Measurements from ENCODE around the gene PHF19.
A peak's percentile ranks its signal among the peaks of the same experiment; 100 is the strongest.

PHF19 gene

GRCh38 chr9:120891884-120892747 lies 15.1 kb upstream of the PHF19 start:
- DNase-seq (ENCODE audit: low read depth), result no peak

- no peak for DNase-seq (ENCODE audit: low read depth)
Measured at GRCh38 chr9:120891245-120891883, 14.4 kb upstream of the PHF19 start.

- DNase-seq (ENCODE audit: low read depth), result no peak
Measured at GRCh38 chr9:120890320-120891244, 13.6 kb upstream of the PHF19 start.

- DNase-seq (ENCODE audit: low read depth), result no peak
Measured at GRCh38 chr9:120889606-120890271, 12.8 kb upstream of the PHF19 start.

- no peak for DNase-seq (ENCODE audit: low read depth)
Measured at GRCh38 chr9:120888626-120889025, 11.6 kb upstream of the PHF19 start.

GRCh38 chr9:120886490-120886967 lies 9.5 kb upstream of the PHF19 start:
- peak; percentile 65 for DNase-seq (ENCODE audit: low read depth)

GRCh38 chr9:120885958-120886357 lies 9.0 kb upstream of the PHF19 start:
- no peak for DNase-seq (ENCODE audit: low read depth)

- no peak for DNase-seq (ENCODE audit: low read depth)
Measured at GRCh38 chr9:120885457-120885856, 8.5 kb upstream of the PHF19 start.

- no peak for DNase-seq (ENCODE audit: low read depth)
Measured at GRCh38 chr9:120883608-120883996, 6.6 kb upstream of the PHF19 start.

GRCh38 chr9:120882935-120883607 lies 6.1 kb upstream of the PHF19 start:
- DNase-seq (ENCODE audit: low read depth), result no peak

GRCh38 chr9:120879446-120879845 lies 2.5 kb upstream of the PHF19 start:
- no peak for DNase-seq (ENCODE audit: low read depth)

GRCh38 chr9:120878188-120879130 lies 1.5 kb upstream of the PHF19 start:
- no peak for DNase-seq (ENCODE audit: low read depth)

GRCh38 chr9:120877276-120878034 lies 467 bp upstream of the PHF19 start:
- DNase-seq (ENCODE audit: low read depth), result peak; percentile 35

GRCh38 chr9:120875954-120876841 lies 790 bp downstream of the PHF19 start:
- DNase-seq (ENCODE audit: low read depth), result peak; percentile 81

GRCh38 chr9:120875643-120875953 lies 1.4 kb downstream of the PHF19 start:
- no peak for DNase-seq (ENCODE audit: low read depth)

- DNase-seq (ENCODE audit: low read depth), result no peak
Measured at GRCh38 chr9:120875195-120875565, 1.8 kb downstream of the PHF19 start.

- DNase-seq (ENCODE audit: low read depth), result no peak
Measured at GRCh38 chr9:120874226-120875194, 2.5 kb downstream of the PHF19 start.

All from HS-5 (cell line).